Testis (tissue), 2 donors: ENCODE measurements around the gene HOMER2.

Source experiments
- POLR2A ChIP-seq: fragments of 450-650 bp; IDR thresholded peaks from one replicate; pipeline ENCODE4 v1.6.1; 2017; ENCODE audit warnings: antibody characterized with exemption, mild to moderate bottlenecking, moderate library complexity
- TF ChIP-seq, protein P1 (sequence below), 3 experiments: fragments of 450-650 bp in 2 of 3; fragments of 200-600 bp in 1 of 3; sonication (generic) in 1 of 3; IDR thresholded peaks; one replicate each; pipeline ENCODE4 v1.5.1; 2016 to 2019; ENCODE audit warnings: antibody characterized with exemption in 3 of 3, mild to moderate bottlenecking in 2 of 3, moderate library complexity in 1 of 3

- TF ChIP-seq, protein P1, sequence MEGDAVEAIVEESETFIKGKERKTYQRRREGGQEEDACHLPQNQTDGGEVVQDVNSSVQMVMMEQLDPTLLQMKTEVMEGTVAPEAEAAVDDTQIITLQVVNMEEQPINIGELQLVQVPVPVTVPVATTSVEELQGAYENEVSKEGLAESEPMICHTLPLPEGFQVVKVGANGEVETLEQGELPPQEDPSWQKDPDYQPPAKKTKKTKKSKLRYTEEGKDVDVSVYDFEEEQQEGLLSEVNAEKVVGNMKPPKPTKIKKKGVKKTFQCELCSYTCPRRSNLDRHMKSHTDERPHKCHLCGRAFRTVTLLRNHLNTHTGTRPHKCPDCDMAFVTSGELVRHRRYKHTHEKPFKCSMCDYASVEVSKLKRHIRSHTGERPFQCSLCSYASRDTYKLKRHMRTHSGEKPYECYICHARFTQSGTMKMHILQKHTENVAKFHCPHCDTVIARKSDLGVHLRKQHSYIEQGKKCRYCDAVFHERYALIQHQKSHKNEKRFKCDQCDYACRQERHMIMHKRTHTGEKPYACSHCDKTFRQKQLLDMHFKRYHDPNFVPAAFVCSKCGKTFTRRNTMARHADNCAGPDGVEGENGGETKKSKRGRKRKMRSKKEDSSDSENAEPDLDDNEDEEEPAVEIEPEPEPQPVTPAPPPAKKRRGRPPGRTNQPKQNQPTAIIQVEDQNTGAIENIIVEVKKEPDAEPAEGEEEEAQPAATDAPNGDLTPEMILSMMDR (IDR thresholded peaks at IDR 0.05): no peak
- TF ChIP-seq POLR2A: no peak
Observed at GRCh38 chr15:82881747-82882146, 70.8 kb downstream of the HOMER2 start.
